AG04450 (cell line): Measurements from ENCODE around the gene CEMP1. TPM values are rescaled to one million over a fixed set of nuclear protein-coding genes. Genes with fewer than 3 reads are reported as not detected.

Experiments used
- CTCF ChIA-PET: fragments of 300-600, 350-600 bp; formaldehyde crosslinking; extraction: SDS; loops from one replicate; lab custom pipeline; 2022; ENCODE audit warnings: antibody characterized with exemption, inconsistent platforms; lab: Charles Lee
- POLR2A ChIA-PET: fragments of 350-600 bp; formaldehyde crosslinking; extraction: SDS; loops from one replicate; lab custom pipeline; 2021; ENCODE audit warnings: antibody characterized with exemption, inconsistent platforms; lab: Yijun Ruan, JAX
- DNase-seq: peaks from one replicate; pipeline ENCODE4 v3.0.0-alpha.2; 2011; ENCODE audit warnings: low read depth, low spot score
- H3K27ac ChIP-seq: one replicate; pipeline ENCODE4 v1.5.1; 2012; ENCODE audit warnings: low read depth, low read length, control low read depth
- H3K27me3 ChIP-seq: one replicate; pipeline ENCODE4 v1.6.0; 2012; ENCODE audit warnings: low read length; ENCODE audit not compliant: control insufficient read depth, insufficient read depth
- H3K4me3 ChIP-seq: 2 replicates; pipeline ENCODE4 v1.5.1; 2011; ENCODE audit warnings: mild to moderate bottlenecking, low read depth, low read length, control low read depth
- H3K9me3 ChIP-seq: 2 replicates; pipeline ENCODE4 v1.5.1; 2012; ENCODE audit warnings: low read length; ENCODE audit not compliant: control insufficient read depth, insufficient read depth
- polyA plus RNA-seq: library from polyadenylated mRNA; depleted of rRNA; stranded (reverse); fragments of >200 nt; gene quantifications from 2 replicates; pipeline ENCODE4 v1.2.3, GENCODE V29; 2011
- TF ChIP-seq, protein P1 (sequence below): IDR thresholded peaks from 2 replicates; pipeline ENCODE4 v1.5.1; 2011; ENCODE audit warnings: low read depth, low read length, control low read depth, inconsistent platforms

Gene CEMP1
- polyA plus RNA-seq, 1 experiment: not detected

DNA sequence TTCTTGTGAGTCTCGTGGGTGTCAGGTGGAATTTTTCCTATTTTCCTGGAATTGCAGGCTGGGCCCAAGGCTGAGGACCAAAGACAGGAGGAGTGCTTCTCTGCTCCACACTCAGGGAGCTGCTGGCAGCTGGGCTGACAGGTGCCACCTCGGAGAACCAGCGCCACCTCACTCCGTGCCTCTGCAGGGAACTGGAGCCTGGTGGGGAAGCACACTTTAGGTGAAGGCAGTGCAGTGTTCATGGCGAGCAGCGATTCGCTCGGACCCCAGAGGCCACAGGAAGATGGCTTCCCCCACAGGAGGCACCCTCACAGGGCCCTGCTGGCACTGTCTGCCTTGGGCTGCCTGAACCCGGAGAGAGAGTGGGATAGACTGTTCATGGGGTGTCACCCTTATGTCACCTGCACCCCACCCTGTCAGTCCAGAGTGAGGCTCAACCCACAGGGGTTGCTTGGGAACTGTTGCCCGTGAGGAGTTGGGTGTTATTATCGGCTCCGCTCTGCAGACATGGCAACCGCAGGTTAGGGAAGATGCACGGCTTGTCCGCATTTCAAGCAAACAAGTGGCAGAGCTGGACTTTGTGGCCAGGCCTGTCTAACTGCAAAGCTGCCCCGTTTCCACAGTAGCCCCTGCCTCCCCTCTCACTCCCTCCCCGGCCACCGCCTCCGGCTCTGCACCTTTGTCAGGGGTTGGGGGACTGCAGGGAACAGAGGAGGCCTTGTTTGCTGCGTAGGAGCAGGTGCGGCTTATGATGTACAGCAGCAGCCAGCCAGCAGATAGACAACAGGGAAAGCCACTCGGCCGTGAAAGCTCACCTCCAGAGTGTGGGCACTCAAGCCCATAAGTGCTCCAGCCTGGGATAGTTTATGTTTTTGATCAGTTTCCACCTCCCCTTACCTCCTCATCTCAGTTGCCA lies 40.8 kb downstream of the CEMP1 start:
- Histone ChIP-seq H3K9me3 (no peaks in the 10 kb centered on the region), H3K27ac (no peak overlapping the region), H3K27me3 (no peaks in the 10 kb centered on the region), H3K4me3 (no peak overlapping the region)
- DNase-seq: no peak
- TF ChIP-seq, protein P1, sequence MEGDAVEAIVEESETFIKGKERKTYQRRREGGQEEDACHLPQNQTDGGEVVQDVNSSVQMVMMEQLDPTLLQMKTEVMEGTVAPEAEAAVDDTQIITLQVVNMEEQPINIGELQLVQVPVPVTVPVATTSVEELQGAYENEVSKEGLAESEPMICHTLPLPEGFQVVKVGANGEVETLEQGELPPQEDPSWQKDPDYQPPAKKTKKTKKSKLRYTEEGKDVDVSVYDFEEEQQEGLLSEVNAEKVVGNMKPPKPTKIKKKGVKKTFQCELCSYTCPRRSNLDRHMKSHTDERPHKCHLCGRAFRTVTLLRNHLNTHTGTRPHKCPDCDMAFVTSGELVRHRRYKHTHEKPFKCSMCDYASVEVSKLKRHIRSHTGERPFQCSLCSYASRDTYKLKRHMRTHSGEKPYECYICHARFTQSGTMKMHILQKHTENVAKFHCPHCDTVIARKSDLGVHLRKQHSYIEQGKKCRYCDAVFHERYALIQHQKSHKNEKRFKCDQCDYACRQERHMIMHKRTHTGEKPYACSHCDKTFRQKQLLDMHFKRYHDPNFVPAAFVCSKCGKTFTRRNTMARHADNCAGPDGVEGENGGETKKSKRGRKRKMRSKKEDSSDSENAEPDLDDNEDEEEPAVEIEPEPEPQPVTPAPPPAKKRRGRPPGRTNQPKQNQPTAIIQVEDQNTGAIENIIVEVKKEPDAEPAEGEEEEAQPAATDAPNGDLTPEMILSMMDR: no peak
- CTCF ChIA-PET: interaction anchor here (4.0 kb wide), 1 partner anchor 11 kb away, joined by 23 read pairs; no protein-coding TSS in a partner anchor
- POLR2A ChIA-PET: no interaction called here

- CTCF ChIA-PET: interaction anchor here (4.0 kb wide), 1 partner anchor 11 kb away, joined by 23 read pairs; no protein-coding TSS in a partner anchor
- H3K9me3 ChIP-seq: no peaks in the 10 kb centered on the region
- H3K4me3 ChIP-seq: no peak overlapping the region
- H3K27ac ChIP-seq: no peak overlapping the region
- no peak for DNase-seq
- TF ChIP-seq, protein P1: no peak
- no peaks in the 10 kb centered on the region for H3K27me3 ChIP-seq
- POLR2A ChIA-PET: no interaction called here
Measured at GRCh38 chr16:2489581-2489980, 41.6 kb downstream of the CEMP1 start.

DNA sequence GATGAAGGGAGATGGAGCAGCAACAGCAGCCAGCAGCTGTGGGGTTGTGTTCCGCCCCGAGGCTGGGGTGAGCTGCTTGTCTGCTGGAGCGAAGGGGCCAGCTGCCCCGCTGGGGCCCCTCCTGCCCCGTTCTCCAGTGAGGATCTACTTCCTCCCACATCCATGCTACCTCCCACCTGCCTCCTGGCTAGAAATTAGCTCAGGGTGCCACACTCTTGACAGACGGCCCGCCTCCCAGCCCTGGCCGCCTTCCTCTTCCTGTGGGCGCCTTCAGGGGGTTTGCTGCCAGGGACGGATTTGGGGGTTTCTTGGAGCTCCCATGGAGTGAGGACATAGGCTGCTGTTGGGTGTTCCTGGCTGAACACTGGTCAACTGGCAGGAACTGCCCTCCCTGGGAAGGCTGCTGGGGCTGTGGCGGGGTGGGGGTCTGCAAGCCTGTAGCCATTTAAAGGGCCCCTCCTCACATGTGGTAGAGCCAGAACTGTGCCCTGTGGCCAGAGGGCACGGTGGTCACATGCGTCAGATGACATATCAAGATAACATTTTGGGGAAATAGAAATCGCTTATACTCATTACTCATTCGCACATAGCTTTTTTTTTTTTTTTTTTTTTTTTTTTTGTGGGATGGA lies 43.2 kb downstream of the CEMP1 start:
- Histone ChIP-seq H3K9me3 (no peaks in the 10 kb centered on the region), H3K4me3 (no peak overlapping the region), H3K27me3 (no peaks in the 10 kb centered on the region), H3K27ac (no peak overlapping the region)
- DNase-seq: no peak
- ChIA-PET POLR2A (interaction anchor here (0.6 to 0.7 kb wide), 2 partner anchors 333 to 725 kb away, joined by 10 to 11 read pairs; partner anchors contain the start of gene TRAF7), CTCF (interaction anchor here (4.0 kb wide), 1 partner anchor 13 kb away, joined by 23 read pairs; no protein-coding TSS in a partner anchor)
- TF ChIP-seq, protein P1: no peak

GRCh38 chr16:2487517-2487842 lies 43.7 kb downstream of the CEMP1 start:
- Histone ChIP-seq H3K9me3 (no peaks in the 10 kb centered on the region), H3K27me3 (no peaks in the 10 kb centered on the region), H3K27ac (no peak overlapping the region), H3K4me3 (no peak overlapping the region)
- ChIA-PET CTCF (interaction anchor here (4.0 kb wide), 1 partner anchor 14 kb away, joined by 23 read pairs; no protein-coding TSS in a partner anchor), POLR2A (no interaction called here)
- TF ChIP-seq, protein P1: no peak
- no peak for DNase-seq
